GM12891 (cell line): ENCODE data around the gene PREX1.

Experiments used
- DNase-seq: peaks from one replicate; pipeline ENCODE4 v3.0.0; 2011; ENCODE audit warnings: low spot score; ENCODE audit not compliant: insufficient read length
- FAIRE-seq: peaks from 2 replicates; lab custom pipeline; 2011; peaks lifted over from hg19 to GRCh38; lab: Jason Lieb, UNC
- PAX5 ChIP-seq: IDR thresholded peaks from 2 replicates; pipeline ENCODE4 v1.6.1; 2011; ENCODE audit warnings: low read length, moderate library complexity, mild to moderate bottlenecking; ENCODE audit not compliant: insufficient read depth, severe bottlenecking
- POLR2A ChIP-seq: IDR thresholded peaks from 2 replicates; pipeline ENCODE4 v1.6.1; 2011; ENCODE audit warnings: low read depth, low read length, control low read depth
- POLR2AphosphoS5 ChIP-seq: IDR thresholded peaks from 2 replicates; pipeline ENCODE4 v1.6.1; 2011; ENCODE audit warnings: low read depth, low read length, control low read depth
- POU2F2 ChIP-seq: IDR thresholded peaks from 2 replicates; pipeline ENCODE4 v1.6.1; 2011; ENCODE audit warnings: low read depth, mild to moderate bottlenecking, control low read depth, low read length, moderate library complexity
- SPI1 ChIP-seq: IDR thresholded peaks from 2 replicates; pipeline ENCODE4 v1.6.1; 2011; ENCODE audit warnings: low read depth, low read length, control low read depth
- TAF1 ChIP-seq: IDR thresholded peaks from 2 replicates; pipeline ENCODE4 v1.6.1; 2011; ENCODE audit warnings: low read depth, low read length, control low read depth

Gene PREX1

DNA sequence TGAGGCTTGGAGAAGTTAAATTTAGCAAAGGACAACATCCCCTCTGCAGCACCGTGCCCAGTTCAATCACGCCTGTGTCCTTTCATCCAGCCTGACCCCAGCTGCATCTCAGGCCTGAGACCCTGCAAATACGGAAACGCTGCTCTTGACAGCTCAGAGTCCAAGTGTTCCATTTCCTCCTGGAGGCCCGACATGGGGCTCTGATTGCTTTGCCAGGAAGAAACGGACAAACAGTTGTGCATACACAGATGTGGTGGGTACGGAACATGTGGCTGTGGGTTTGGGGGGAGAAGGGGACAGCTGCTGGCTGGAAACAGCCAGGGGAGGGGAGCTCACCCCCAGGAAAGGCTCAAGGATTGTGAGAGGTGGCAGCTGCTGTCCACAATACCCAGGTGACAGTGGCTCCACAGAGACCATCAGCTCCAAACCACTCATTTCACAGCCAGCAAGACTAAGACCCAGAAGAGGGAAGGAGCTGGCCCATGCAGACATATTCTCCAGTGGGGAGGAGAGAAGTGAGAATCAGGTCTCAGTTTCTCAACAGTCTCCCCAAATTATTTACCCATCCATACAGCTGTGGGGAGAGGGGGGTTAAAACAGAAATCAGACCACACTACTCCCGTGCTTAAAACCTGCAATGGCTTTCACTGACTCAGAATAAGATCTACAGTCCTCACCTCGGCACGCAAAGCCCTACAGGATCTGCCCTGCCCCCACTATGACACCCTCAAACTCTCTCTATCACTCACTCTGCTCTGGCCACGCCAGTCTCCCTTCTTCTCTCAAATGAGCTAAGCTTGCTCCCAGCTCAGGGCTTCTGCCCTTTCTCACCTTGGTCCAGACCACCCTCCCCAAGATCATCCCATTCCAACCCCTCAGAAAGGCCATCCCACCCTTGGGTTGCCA is 89.1 kb downstream of the PREX1 start:
- peak; percentile 55; the same call in 1 of the 2 replicates for TF ChIP-seq TAF1
- TF ChIP-seq POLR2A = peak; percentile 72; the same call in 1 of the 2 replicates
- peak; percentile 77 for TF ChIP-seq POLR2AphosphoS5
- no peak for TF ChIP-seq PAX5
- TF ChIP-seq SPI1 = peak; percentile 72
- peak; percentile 95 for TF ChIP-seq POU2F2
- FAIRE-seq (peak; percentile 97), DNase-seq (no peak)

DNA sequence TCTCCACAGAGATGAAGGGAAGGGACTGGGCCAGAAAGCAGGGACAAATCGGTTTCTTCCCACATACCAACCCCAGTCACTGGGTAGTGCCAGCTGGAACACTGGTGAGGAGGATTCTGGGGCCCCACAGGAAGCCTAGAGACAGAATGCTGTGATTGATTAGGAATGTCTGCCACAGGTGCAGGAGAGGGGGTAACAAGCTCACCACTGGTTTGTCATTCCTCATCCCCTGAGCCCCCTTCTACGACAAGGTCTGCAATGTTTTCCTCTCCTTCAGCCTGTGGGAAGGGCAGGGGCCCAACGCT is 89.8 kb downstream of the PREX1 start:
- FAIRE-seq (no peak), DNase-seq (no peak)
- no peak for TF ChIP-seq POLR2A

DNA sequence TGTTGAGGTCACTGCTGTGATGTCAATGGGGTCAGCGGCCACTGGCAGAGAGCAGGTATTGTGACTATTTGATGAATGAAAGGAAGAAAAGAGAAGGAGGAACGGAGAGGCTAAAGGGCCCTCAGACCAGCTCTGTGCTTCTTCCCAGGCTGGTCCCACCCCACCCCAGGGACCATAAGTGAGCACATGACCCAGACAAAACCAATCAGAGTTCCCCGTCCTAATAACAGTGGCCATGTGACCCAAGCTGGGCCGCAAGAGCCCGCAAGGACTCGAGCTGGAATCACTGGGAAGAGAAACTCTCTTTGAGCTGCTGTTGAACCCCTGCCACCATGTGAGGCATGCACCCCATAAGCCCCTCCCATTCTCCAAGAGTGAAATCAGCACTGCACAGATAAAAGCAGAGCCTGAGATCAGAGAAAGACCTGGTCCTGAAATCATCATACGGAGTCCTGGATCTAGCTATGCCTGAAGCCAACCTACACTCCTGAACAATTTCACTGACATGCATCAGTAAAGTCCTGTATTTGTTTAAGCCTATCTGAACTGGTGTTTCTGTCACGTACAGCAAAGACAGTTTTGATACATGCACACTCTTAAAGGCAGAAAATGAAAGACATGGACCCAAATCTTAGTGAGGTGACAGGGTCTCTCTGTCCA is 90.2 kb downstream of the PREX1 start:
- no peak for TF ChIP-seq POLR2AphosphoS5
- FAIRE-seq = no peak

DNA sequence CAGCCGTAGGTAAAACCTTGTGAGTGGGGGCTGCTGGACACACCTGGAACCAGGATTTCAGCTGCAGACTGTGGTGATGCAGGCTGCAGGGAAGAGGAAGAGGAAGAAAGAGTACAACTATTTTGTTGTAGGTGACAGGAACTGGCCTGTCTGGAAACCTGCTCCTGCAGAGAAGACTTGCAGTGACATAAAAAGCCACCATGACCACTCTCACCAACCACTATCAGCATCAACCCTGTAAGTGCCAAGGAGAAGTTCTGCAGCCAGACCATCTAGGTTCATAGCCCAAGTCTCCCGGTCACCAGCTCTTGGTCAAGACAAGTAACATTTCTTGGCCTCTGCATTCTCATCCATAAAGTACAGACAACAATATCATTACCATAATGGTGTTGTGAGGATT is 91.2 kb downstream of the PREX1 start:
- FAIRE-seq (peak; percentile 72), DNase-seq (no peak)
- TF ChIP-seq TAF1 (no peak), POLR2A (no peak), POLR2AphosphoS5 (no peak), PAX5 (no peak), SPI1 (0 out of 2 replicates have a peak, but pooled peaks have one; percentile 4)

More for the DNA sequence above, 90.2 kb downstream of the PREX1 start:
- DNase-seq = no peak

DNA sequence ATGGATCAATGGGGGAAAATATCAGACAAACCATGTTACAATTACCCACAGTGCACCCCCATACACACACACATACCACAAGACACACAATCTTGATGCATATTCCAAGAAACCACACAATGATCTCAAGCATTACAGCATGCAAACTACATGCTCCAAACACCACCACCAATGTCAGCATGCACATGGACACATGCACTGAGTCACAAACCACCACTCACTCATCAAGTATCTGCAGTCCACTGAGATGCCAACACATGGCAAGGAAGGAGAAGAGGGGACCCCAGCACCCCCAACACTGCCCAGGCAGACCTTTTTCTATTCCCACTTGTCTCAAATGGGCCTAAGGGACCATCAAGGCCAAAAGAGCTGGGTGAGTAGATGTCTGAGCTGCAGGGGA is 91.6 kb downstream of the PREX1 start:
- peak; percentile 60 for FAIRE-seq
- TF ChIP-seq TAF1 (no peak), PAX5 (no peak), POU2F2 (no peak), POLR2AphosphoS5 (no peak), SPI1 (no peak), POLR2A (no peak)
- no peak for DNase-seq

DNA sequence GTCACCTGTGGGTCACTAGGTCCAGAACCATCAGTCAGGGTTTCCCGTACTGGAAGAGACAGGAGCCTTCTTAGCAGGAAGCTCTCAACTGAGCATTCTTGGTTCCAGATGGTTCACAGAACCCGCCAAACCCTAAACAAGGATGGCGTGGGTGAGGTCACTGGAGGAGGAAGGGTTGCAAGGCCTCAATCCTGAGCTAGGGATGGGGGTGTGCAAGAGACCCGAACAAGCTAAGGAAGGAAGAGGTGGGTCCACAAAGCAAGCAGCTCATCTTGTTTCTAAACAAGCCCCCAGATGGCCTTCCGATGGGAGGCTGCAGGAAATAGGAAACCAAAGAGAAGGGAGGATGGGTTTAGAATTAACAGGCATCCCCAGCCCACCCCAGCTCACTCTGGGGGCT is 92.7 kb downstream of the PREX1 start:
- FAIRE-seq (no peak), DNase-seq (no peak)

DNA sequence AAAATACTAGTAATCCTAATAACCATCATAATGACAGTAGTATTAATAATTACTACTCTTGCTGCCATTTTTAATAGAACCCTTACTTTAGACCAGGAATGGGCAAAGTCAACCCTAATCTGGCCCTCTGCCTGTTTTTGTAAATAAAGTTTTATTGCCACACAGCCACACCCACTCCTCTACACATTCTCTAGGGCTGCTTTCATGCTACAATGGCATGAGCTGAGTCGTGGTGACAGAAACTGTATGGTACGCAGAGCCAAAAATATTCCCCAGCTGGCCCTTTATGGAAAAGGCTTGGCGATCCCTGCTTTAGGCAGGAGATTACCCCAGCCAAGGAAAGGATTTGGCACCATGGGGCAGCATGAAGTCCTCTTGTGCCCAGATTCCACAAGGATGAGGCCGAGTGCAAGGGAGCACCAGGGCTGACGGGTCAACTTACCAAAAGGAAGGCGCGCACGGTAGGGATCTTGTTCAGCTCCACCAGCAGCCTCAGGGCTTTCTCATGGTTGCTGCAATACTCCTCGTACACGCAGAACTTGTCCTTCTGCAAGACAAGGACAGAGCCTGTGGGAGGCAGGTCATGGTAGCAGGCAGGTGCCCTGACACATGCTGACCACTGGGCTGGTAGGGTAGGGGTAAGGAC is 93.6 kb downstream of the PREX1 start:
- no peak for DNase-seq
- FAIRE-seq = peak; percentile 41
- TF ChIP-seq PAX5 (no peak), POLR2A (no peak), TAF1 (no peak), SPI1 (no peak), POU2F2 (no peak), POLR2AphosphoS5 (no peak)

More for the DNA sequence above, 92.7 kb downstream of the PREX1 start:
- TF ChIP-seq TAF1 (no peak), POLR2A (no peak), SPI1 (no peak)

DNA sequence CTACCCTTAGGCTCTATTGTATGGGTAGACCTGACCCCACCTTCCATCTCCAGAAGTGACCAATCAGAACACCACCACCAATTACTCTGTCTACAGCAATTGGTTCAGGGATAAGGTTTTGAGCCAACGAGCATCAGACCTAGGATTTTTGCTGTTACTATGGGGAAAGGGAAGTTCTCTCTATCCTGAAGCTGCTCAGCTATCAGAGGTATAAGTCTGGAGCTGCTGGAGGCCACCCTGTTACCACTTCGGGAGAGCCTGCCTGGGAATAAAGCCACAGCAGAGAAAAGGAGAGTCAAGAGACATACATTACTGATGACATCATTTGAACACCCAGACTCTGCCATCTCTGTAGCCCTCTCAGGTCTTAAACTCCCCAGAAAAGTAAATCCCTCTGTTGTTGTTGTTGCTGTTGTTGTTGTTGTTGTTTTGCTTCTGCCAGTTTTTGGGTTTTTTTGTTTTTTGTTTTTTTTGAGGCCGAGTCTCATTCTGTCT is 94.5 kb downstream of the PREX1 start:
- TF ChIP-seq POLR2A (no peak), POLR2AphosphoS5 (no peak), SPI1 (no peak), PAX5 (no peak), POU2F2 (no peak), TAF1 (no peak)
- FAIRE-seq (no peak), DNase-seq (no peak)

DNA sequence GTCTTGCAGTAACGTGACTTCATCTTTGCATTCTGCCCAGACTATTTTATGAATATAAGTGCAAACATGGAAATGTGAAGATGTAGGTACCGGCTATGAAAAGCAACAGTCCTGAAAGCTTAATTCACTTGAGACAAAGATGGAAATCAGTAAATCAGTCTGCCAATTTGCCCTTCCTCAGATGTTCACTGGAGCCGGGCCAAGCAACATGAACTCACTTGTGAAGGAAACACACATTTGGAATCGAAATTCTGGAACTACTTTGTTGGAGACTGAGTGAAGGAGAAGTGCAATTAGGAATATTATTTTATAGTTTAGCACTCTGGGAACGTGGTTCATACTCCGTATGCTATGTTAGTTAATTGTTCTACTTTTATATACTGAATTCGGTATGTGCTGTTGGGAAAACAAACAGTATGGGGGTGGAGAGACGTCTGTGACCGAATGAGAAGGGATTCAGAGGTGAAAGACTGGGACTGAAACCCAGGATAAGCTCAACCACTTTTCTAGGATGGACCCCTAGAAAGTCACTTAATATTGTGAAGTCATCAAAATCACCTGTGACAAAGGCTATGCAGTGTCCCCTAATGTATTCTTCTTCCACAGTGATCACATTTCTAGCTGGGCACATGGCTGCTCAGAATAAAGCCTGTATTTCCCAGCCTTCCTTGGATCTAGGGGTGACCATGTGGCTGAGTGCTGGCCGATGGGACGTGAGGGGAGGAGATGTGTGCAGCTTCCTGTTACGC is 95.5 kb downstream of the PREX1 start:
- TF ChIP-seq SPI1 = no peak
- FAIRE-seq (no peak), DNase-seq (no peak)

DNA sequence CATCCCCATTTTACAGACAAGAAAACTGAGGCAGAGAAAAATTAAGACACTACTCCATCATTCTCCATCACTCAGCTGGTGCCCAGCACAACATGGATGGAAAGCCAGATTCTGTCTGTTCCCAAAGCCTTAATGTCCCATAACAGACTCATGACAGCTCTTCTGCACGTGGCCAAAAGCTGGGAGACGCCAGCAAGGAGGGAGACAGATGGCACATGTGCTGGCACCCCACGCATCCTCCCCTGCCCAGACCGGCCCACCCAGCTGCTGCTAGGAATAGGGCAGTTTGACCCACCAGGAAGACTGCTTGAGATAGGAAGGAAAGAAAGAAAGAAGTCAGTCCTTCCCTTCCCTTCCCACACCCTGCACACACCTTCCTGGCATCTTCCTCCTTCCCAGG is 96.3 kb downstream of the PREX1 start:
- DNase-seq (no peak), FAIRE-seq (no peak)
- no peak for TF ChIP-seq SPI1
- TF ChIP-seq POLR2AphosphoS5 = no peak
- TF ChIP-seq POU2F2 = no peak
- TF ChIP-seq POLR2A = no peak
- no peak for TF ChIP-seq PAX5
- no peak for TF ChIP-seq TAF1
